Measurements from ENCODE around the gene MATN4.

MATN4 gene

DNA sequence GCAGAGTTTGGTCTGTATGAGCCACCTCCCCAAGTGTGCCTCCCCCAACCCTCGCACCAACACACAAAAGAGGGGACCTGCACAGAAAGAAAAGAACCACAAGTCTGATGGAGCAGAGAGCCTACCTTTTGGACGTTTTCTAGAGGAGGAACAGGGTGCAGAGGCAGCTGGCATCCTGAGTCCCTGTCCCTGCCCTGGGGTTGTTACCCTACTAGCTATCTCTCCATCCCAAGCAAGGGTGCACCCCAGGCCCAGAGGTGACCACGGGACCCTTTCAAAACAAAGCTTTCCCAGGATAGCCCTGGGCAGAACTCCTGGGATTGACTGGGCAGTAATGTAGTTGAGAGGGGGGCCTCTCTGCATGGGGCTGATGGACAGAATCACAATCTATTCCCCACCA, 9.7 kb upstream of the MATN4 start:
- H3K4me3 ChIP-seq (ENCODE audit: low read depth in 1 of 2, low read length in 2 of 2), result no peak overlapping the region
- peak overlapping the region; percentile 80; the same call in 1 of the 2 replicates for H3K27ac ChIP-seq (ENCODE audit: low read length)
- H3K4me2 ChIP-seq (ENCODE audit: insufficient read depth, low read length), result no peak overlapping the region
- DNase-seq, result no peak
- H4K20me1 ChIP-seq (ENCODE audit: insufficient read depth, low read length), result no peaks in the 10 kb centered on the region
- ATAC-seq (ENCODE audit: insufficient read depth, low read depth), result no peak
- no peak overlapping the region for H3K9ac ChIP-seq (ENCODE audit: low read depth, low read length)
- H3K9me3 ChIP-seq (ENCODE audit: insufficient read depth, low read length, severe bottlenecking), result no peaks in the 10 kb centered on the region
- TF ChIP-seq, protein P1, sequence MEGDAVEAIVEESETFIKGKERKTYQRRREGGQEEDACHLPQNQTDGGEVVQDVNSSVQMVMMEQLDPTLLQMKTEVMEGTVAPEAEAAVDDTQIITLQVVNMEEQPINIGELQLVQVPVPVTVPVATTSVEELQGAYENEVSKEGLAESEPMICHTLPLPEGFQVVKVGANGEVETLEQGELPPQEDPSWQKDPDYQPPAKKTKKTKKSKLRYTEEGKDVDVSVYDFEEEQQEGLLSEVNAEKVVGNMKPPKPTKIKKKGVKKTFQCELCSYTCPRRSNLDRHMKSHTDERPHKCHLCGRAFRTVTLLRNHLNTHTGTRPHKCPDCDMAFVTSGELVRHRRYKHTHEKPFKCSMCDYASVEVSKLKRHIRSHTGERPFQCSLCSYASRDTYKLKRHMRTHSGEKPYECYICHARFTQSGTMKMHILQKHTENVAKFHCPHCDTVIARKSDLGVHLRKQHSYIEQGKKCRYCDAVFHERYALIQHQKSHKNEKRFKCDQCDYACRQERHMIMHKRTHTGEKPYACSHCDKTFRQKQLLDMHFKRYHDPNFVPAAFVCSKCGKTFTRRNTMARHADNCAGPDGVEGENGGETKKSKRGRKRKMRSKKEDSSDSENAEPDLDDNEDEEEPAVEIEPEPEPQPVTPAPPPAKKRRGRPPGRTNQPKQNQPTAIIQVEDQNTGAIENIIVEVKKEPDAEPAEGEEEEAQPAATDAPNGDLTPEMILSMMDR (IDR thresholded peaks at IDR 0.05; ENCODE audit: borderline replicate concordance, extremely low read depth, low read length, poor library complexity, severe bottlenecking), result no peak
- TF ChIP-seq EZH2 (IDR thresholded peaks at IDR 0.05; ENCODE audit: borderline replicate concordance, low read depth, low read length, severe bottlenecking), result no peak
- H3K36me3 ChIP-seq (ENCODE audit: insufficient read depth, low read length), result no peaks in the 10 kb centered on the region
- no peaks in the 10 kb centered on the region for H3K79me2 ChIP-seq (ENCODE audit: insufficient read depth, low read length)
- no peaks in the 10 kb centered on the region for H3K27me3 ChIP-seq (ENCODE audit: insufficient read depth, low read length, poor library complexity)
- H3K4me1 ChIP-seq (ENCODE audit: insufficient read depth, low read length), result peaks cover 35% of the 10 kb centered on the region
- no peak overlapping the region for H2AFZ ChIP-seq (ENCODE audit: low read depth, low read length)

DNA sequence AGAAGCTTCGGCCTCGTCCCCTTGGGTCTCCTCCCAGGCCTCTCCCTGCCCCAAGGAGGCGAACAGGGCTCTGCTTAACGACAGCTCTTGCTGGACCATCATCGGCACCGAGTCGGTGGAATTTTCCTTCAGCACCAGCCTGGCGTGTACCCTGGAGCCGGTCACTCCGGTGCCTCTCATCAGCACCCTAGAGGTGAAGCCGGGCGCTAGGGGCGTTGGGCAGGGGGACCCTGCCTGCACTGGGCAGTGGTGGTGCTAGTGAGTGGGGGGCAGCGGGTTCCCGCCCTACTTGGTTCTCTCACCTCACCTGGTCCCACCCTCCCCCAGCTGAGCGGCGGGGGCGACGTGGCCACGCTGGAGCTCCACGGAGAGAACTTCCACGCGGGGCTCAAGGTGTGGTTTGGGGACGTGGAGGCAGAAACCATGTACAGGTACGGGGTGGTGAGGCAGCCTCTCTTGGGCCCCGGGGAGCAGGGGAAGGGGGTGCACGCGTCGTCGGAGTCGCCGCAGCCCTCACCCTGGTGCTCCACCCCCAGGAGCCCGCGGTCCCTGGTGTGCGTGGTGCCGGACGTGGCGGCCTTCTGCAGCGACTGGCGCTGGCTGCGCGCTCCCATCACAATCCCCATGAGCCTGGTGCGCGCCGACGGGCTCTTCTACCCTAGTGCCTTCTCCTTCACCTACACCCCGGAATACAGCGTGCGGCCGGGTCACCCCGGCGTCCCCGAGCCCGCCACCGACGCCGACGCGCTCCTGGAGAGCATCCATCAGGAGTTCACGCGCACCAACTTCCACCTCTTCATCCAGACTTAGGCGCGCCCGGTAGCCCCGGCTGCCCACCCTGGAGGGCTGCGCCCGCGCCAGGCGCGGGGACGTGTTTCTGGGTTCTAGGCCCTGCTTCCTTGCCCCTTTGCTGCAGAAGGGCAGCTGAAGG, 8.3 kb upstream of the MATN4 start:
- no peak for TF ChIP-seq EZH2 (IDR thresholded peaks at IDR 0.05; ENCODE audit: borderline replicate concordance, low read depth, low read length, severe bottlenecking)
- TF ChIP-seq, protein P1 (IDR thresholded peaks at IDR 0.05; ENCODE audit: borderline replicate concordance, extremely low read depth, low read length, poor library complexity, severe bottlenecking), result no peak
- H3K27ac ChIP-seq (ENCODE audit: low read length), result no peak overlapping the region
- peaks cover 35% of the 10 kb centered on the region for H3K4me1 ChIP-seq (ENCODE audit: insufficient read depth, low read length)
- ATAC-seq (ENCODE audit: insufficient read depth, low read depth) (no peak), DNase-seq (no peak)
- H3K9ac ChIP-seq (ENCODE audit: low read depth, low read length), result no peak overlapping the region
- H3K27me3 ChIP-seq (ENCODE audit: insufficient read depth, low read length, poor library complexity), result no peaks in the 10 kb centered on the region
- no peaks in the 10 kb centered on the region for H4K20me1 ChIP-seq (ENCODE audit: insufficient read depth, low read length)
- no peaks in the 10 kb centered on the region for H3K79me2 ChIP-seq (ENCODE audit: insufficient read depth, low read length)
- no peaks in the 10 kb centered on the region for H3K9me3 ChIP-seq (ENCODE audit: insufficient read depth, low read length, severe bottlenecking)
- H2AFZ ChIP-seq (ENCODE audit: low read depth, low read length), result no peak overlapping the region
- H3K4me3 ChIP-seq (ENCODE audit: low read depth in 1 of 2, low read length in 2 of 2), result no peak overlapping the region
- no peak overlapping the region for H3K4me2 ChIP-seq (ENCODE audit: insufficient read depth, low read length)
- no peaks in the 10 kb centered on the region for H3K36me3 ChIP-seq (ENCODE audit: insufficient read depth, low read length)

DNA sequence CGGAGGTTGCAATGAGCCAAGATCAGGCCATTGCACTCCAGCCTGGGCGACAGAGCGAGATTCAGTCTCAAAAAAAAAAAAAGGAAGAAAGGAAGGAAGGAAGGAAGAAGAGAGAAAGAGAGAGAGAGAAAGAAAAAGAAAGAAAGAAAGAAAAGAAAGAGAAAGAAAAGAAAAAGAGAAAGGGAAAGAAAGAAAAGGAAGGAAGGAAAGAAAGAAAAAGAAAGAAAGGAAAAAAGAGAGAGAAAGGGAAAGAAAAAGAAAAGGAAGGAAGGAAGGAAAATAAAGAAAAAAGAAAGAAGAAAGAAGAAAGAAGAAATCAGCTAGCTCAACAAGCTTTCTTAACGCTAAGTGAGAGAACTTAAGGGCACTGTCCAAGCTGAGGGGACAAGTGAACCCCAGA, 7.6 kb upstream of the MATN4 start:
- Histone ChIP-seq H4K20me1 (ENCODE audit: insufficient read depth, low read length) (no peaks in the 10 kb centered on the region), H3K27ac (ENCODE audit: low read length) (no peak overlapping the region), H2AFZ (ENCODE audit: low read depth, low read length) (no peak overlapping the region), H3K36me3 (ENCODE audit: insufficient read depth, low read length) (no peaks in the 10 kb centered on the region), H3K4me1 (ENCODE audit: insufficient read depth, low read length) (peaks cover 29% of the 10 kb centered on the region), H3K9ac (ENCODE audit: low read depth, low read length) (no peak overlapping the region), H3K9me3 (ENCODE audit: insufficient read depth, low read length, severe bottlenecking) (no peaks in the 10 kb centered on the region), H3K79me2 (ENCODE audit: insufficient read depth, low read length) (no peaks in the 10 kb centered on the region), H3K27me3 (ENCODE audit: insufficient read depth, low read length, poor library complexity) (no peaks in the 10 kb centered on the region), H3K4me3 (ENCODE audit: low read depth in 1 of 2, low read length in 2 of 2) (no peak overlapping the region), H3K4me2 (ENCODE audit: insufficient read depth, low read length) (no peak overlapping the region)
- DNase-seq, result no peak
- ATAC-seq (ENCODE audit: insufficient read depth, low read depth), result no peak
- no peak for TF ChIP-seq EZH2 (IDR thresholded peaks at IDR 0.05; ENCODE audit: borderline replicate concordance, low read depth, low read length, severe bottlenecking)
- TF ChIP-seq, protein P1 (IDR thresholded peaks at IDR 0.05; ENCODE audit: borderline replicate concordance, extremely low read depth, low read length, poor library complexity, severe bottlenecking), result no peak
